Mesendoderm (in vitro differentiated cells): ENCODE results near the gene ARL4D.
"Not testable (repeated sequence)": the region's sequence is repeated elsewhere in the genome, so short reads cannot be mapped to it uniquely, and the experiment has no call there.

Source experiments
- DNase-seq: peaks from one replicate; pipeline ENCODE4 v3.0.0; 2013
- H2AK5ac ChIP-seq: 2 replicates; pipeline ENCODE4 v1.6.1; 2013; ENCODE audit warnings: low read length, inconsistent platforms
- H2BK120ac ChIP-seq: 2 replicates; pipeline ENCODE4 v1.6.1; 2013; ENCODE audit warnings: low read depth, mild to moderate bottlenecking, low read length, moderate library complexity, mixed read lengths
- H2BK15ac ChIP-seq: replicated peaks from 2 replicates; pipeline ENCODE4 v1.6.1; 2013; ENCODE audit warnings: low read depth, mild to moderate bottlenecking, moderate library complexity
- H2BK5ac ChIP-seq: 2 replicates; pipeline ENCODE4 v1.6.1; 2013; ENCODE audit warnings: low read length, inconsistent platforms
- H3K18ac ChIP-seq: 2 replicates; pipeline ENCODE4 v1.6.1; 2013; ENCODE audit warnings: mild to moderate bottlenecking, low read length, mixed read lengths
- H3K23ac ChIP-seq: one replicate; pipeline ENCODE4 v1.6.1; 2013; ENCODE audit warnings: low read length
- H3K27ac ChIP-seq: 2 replicates; pipeline ENCODE4 v1.5.1; 2013; ENCODE audit warnings: low read depth, mild to moderate bottlenecking, inconsistent platforms, low read length, moderate library complexity
- H3K27me3 ChIP-seq: 2 replicates; pipeline ENCODE4 v1.6.1; 2013; ENCODE audit warnings: low read length, control low read depth, mild to moderate bottlenecking, inconsistent platforms; ENCODE audit not compliant: insufficient read depth, poor library complexity
- H3K36me3 ChIP-seq: 2 replicates; pipeline ENCODE4 v1.6.1; 2013; ENCODE audit warnings: low read length, inconsistent platforms; ENCODE audit not compliant: control insufficient read depth, insufficient read depth
- H3K4ac ChIP-seq: one replicate; pipeline ENCODE4 v1.6.1; 2013; ENCODE audit warnings: low read depth, mild to moderate bottlenecking, low read length, moderate library complexity
- H3K4me1 ChIP-seq: 2 replicates; pipeline ENCODE4 v1.6.1; 2013; ENCODE audit warnings: low read depth, low read length, inconsistent platforms; ENCODE audit not compliant: control insufficient read depth
- H3K4me2 ChIP-seq: 2 replicates; pipeline ENCODE4 v1.6.1; 2013; ENCODE audit warnings: low read length
- H3K4me3 ChIP-seq: 2 replicates; pipeline ENCODE4 v1.5.1; 2013; ENCODE audit warnings: mild to moderate bottlenecking, low read length
- H3K56ac ChIP-seq: one replicate; pipeline ENCODE4 v1.6.1; 2013; ENCODE audit warnings: low read length
- H3K79me1 ChIP-seq: 2 replicates; pipeline ENCODE4 v1.6.1; 2013; ENCODE audit warnings: low read length, inconsistent platforms
- H3K79me2 ChIP-seq: 2 replicates; pipeline ENCODE4 v1.6.1; 2013; ENCODE audit warnings: mild to moderate bottlenecking, low read length; ENCODE audit not compliant: control insufficient read depth, insufficient read depth
- H3K9ac ChIP-seq: 2 replicates; pipeline ENCODE4 v1.6.1; 2013; ENCODE audit warnings: low read length, inconsistent platforms
- H4K5ac ChIP-seq: one replicate; pipeline ENCODE4 v1.6.1; 2013; ENCODE audit warnings: low read length
- H4K8ac ChIP-seq: one replicate; pipeline ENCODE4 v1.6.1; 2013; ENCODE audit warnings: low read depth, mild to moderate bottlenecking, control low read depth, low read length, moderate library complexity
- WGBS: extraction: QIAGEN DNeasy Blood & Tissue Kit; methylation state at CpG from one replicate; pipeline ENCODE4 v1.1.7; 2013; ENCODE audit warnings: low lambda C conversion rate, missing lambda C conversion rate; ENCODE audit not compliant: insufficient coverage; ENCODE audit errors: extremely low coverage; 5-methylcytosine and 5-hydroxymethylcytosine counted together

ARL4D gene

DNA sequence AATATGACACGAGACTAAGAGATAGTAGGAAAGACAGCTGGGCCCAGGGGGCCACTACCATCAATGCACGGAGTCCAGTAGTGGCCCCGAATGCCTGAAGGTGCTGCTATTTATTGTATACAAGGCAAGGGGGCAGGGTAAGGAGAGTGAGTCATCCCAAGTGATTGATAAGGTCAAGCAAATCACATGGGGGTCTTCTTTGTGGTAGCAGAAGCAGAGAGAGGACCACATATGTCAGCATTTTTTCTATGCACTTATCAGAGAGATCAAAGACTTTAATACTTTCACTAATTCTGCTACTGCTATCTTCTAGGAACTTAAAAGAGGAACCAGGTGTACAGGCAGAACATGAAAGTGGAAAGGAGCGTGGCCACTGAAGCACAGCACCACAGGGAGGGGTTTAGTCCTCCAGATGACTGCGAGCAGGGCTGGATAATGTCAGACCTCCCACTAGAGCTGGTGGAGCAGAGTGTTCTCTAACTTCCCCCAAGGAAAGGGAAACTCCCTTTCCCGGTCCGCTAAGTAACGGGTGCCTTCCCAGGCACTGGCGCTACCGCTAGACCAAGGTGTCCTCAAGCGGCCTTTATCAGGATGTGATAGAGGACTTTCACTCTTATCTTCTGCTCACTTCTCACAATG, 26.4 kb upstream of the ARL4D start:
- Histone ChIP-seq H2AK5ac (no peak overlapping the region), H2BK15ac (no peak overlapping the region), H3K4me2 (no peak overlapping the region), H3K9ac (no peak overlapping the region), H2BK5ac (no peak overlapping the region), H2BK120ac (no peak overlapping the region), H3K36me3 (no peaks in the 10 kb centered on the region), H3K79me2 (no peaks in the 10 kb centered on the region), H3K79me1 (no peaks in the 10 kb centered on the region), H3K27ac (no peak overlapping the region), H3K4ac (no peak overlapping the region), H4K5ac (no peak overlapping the region), H3K23ac (no peak overlapping the region), H3K4me1 (peaks cover 2% of the 10 kb centered on the region), H3K4me3 (no peak overlapping the region), H3K56ac (no peak overlapping the region), H3K27me3 (no peaks in the 10 kb centered on the region), H4K8ac (no peak overlapping the region), H3K18ac (no peak overlapping the region)
- no peak for DNase-seq
- WGBS: no CpG with 5 or more reads among the region's 11 CpGs

- Histone ChIP-seq H2AK5ac (no peak overlapping the region), H3K4me1 (no peaks in the 10 kb centered on the region), H3K79me2 (no peaks in the 10 kb centered on the region), H3K27ac (no peak overlapping the region), H3K18ac (no peak overlapping the region), H3K4me2 (no peak overlapping the region), H4K5ac (no peak overlapping the region), H3K9ac (no peak overlapping the region), H3K4me3 (no peak overlapping the region), H2BK15ac (no peak overlapping the region), H2BK120ac (no peak overlapping the region), H3K27me3 (no peaks in the 10 kb centered on the region), H3K23ac (no peak overlapping the region), H3K79me1 (no peaks in the 10 kb centered on the region), H3K4ac (no peak overlapping the region), H4K8ac (no peak overlapping the region), H2BK5ac (no peak overlapping the region), H3K36me3 (no peaks in the 10 kb centered on the region), H3K56ac (no peak overlapping the region)
- no peak for DNase-seq
- WGBS: no CpG with 5 or more reads among the region's 4 CpGs
These were observed 25.4 kb upstream of the ARL4D start for GRCh38 chr17:43373356-43373755.

DNA sequence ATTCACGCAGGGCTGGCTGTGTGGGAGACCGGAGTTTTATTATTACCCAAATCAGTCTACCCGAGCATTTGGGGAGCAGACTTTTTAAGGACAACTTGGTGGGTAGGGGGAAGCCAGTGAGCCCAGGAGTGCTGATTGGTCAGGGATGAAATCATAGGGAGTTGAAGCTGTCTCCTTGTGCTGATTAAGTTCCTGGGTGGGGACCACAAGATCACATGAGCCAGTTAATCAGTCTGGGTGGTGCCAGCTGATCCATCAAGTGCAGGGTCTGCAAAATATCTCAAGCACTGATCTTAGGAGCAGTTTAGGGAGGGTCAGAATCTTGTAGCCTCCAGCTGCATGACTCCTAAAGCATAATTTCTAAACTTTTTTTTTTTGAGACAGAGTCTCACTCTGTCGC, 22.9 kb upstream of the ARL4D start:
- H3K4me2 ChIP-seq, H3K27ac ChIP-seq, H3K4me1 ChIP-seq, H2BK15ac ChIP-seq, H3K4ac ChIP-seq, H2AK5ac ChIP-seq, H2BK120ac ChIP-seq, H3K4me3 ChIP-seq, H3K9ac ChIP-seq, H3K79me1 ChIP-seq, H2BK5ac ChIP-seq, DNase-seq, H3K36me3 ChIP-seq, H3K23ac ChIP-seq, H3K18ac ChIP-seq, H3K79me2 ChIP-seq, H4K8ac ChIP-seq, H3K27me3 ChIP-seq, H3K56ac ChIP-seq, H4K5ac ChIP-seq: not testable (repeated sequence)
- WGBS: no CpG with 5 or more reads among the region's 4 CpGs

DNA sequence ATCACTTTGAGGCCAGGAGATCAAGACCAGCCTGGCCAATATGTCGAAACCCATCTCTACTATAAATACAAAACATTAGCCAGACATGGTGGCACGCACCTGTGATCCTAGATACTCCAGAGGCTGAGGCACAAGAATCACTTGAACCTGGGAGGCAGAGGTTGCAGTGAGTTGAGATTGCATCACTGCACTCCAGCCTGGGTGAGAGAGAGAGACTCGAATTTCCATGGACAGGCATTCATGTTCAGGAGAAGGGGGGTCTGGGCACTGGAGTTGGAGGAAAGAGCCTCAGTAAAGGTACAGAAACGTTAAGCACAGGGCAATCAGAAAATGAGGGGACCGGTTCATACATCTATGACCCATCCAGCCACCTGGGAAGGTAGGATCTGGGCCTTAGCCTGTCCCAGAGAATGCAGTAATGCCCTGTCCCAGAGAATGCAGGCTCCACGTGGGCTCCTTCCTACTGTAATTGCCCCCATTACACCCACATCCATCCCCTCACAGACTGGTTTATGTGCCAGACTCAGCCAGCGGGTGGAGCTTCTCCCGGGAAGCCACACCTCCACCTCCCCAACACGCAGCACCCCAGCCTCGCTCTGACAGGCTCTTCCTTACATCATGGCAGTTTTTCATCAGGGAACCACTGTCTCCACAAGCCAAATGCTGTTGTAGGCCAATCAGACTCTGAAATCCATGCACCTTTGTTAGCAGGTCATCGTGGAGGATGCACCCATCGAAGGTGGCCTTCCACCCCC, 21.6 kb upstream of the ARL4D start:
- H3K79me1 ChIP-seq: no peaks in the 10 kb centered on the region
- no peak overlapping the region for H4K5ac ChIP-seq
- no peak overlapping the region for H3K18ac ChIP-seq

DNA sequence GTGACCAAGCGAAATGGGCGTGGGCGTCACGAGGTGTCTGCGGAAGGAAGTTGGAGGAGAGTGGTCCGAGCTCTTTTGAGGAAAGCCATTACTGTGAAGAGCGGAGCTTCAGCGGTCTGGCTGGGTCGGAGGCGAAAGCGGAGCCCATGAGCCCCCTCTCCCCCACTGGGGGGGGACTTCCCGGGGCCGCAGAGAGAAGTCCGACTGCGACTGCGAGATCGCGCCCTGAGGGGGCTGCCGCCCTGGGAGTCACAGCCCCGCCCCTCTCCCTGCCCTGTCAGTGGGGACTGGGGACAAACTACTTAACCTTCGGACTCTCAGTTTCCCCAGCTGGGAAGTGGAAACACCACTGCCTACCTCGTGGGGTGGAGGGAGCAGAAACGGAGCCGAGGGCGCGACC, 20.0 kb upstream of the ARL4D start:
- H3K79me1 ChIP-seq: no peaks in the 10 kb centered on the region
- H3K79me2 ChIP-seq: no peaks in the 10 kb centered on the region
- no peak overlapping the region for H3K23ac ChIP-seq
- no peak overlapping the region for H4K5ac ChIP-seq
- H3K4me3 ChIP-seq: no peak overlapping the region
- no peaks in the 10 kb centered on the region for H3K27me3 ChIP-seq
- no peak for DNase-seq
- no peak overlapping the region for H2BK5ac ChIP-seq
- no peaks in the 10 kb centered on the region for H3K36me3 ChIP-seq
- H3K27ac ChIP-seq: no peak overlapping the region
- H3K18ac ChIP-seq: no peak overlapping the region
- H2BK120ac ChIP-seq: no peak overlapping the region
- H2BK15ac ChIP-seq: no peak overlapping the region
- H3K4ac ChIP-seq: no peak overlapping the region
- no peak overlapping the region for H3K9ac ChIP-seq
- H3K4me2 ChIP-seq: no peak overlapping the region
- H3K4me1 ChIP-seq: no peaks in the 10 kb centered on the region
- no CpG with 5 or more reads among the region's 26 CpGs for WGBS
- no peak overlapping the region for H4K8ac ChIP-seq
- H3K56ac ChIP-seq: no peak overlapping the region
- no peak overlapping the region for H2AK5ac ChIP-seq

More for the DNA sequence above, 21.6 kb upstream of the ARL4D start:
- Histone ChIP-seq H3K56ac (no peak overlapping the region), H3K4me1 (no peaks in the 10 kb centered on the region), H2BK5ac (no peak overlapping the region), H3K27ac (no peak overlapping the region), H3K4me3 (no peak overlapping the region), H3K4me2 (no peak overlapping the region), H2BK120ac (no peak overlapping the region), H3K27me3 (no peaks in the 10 kb centered on the region), H3K9ac (no peak overlapping the region), H4K8ac (no peak overlapping the region), H2AK5ac (no peak overlapping the region), H3K79me2 (no peaks in the 10 kb centered on the region), H3K4ac (no peak overlapping the region), H3K23ac (no peak overlapping the region), H2BK15ac (no peak overlapping the region), H3K36me3 (no peaks in the 10 kb centered on the region)
- DNase-seq: no peak
- WGBS: no CpG with 5 or more reads among the region's 12 CpGs
